Astrocyte (in vitro differentiated cells and primary cell): Measurements from ENCODE around the gene AK5.

ENCODE experiments used
- EZH2 ChIP-seq: IDR thresholded peaks from 2 replicates; pipeline ENCODE4 v1.6.1; 2012; ENCODE audit warnings: mild to moderate bottlenecking, low read length, inconsistent platforms; ENCODE audit not compliant: insufficient read depth
- TF ChIP-seq, protein P1 (sequence below): IDR thresholded peaks from 2 replicates; pipeline ENCODE4 v1.5.1; 2011; ENCODE audit warnings: low read depth, mild to moderate bottlenecking, inconsistent platforms, low read length, moderate library complexity; ENCODE audit not compliant: insufficient read depth

DNA sequence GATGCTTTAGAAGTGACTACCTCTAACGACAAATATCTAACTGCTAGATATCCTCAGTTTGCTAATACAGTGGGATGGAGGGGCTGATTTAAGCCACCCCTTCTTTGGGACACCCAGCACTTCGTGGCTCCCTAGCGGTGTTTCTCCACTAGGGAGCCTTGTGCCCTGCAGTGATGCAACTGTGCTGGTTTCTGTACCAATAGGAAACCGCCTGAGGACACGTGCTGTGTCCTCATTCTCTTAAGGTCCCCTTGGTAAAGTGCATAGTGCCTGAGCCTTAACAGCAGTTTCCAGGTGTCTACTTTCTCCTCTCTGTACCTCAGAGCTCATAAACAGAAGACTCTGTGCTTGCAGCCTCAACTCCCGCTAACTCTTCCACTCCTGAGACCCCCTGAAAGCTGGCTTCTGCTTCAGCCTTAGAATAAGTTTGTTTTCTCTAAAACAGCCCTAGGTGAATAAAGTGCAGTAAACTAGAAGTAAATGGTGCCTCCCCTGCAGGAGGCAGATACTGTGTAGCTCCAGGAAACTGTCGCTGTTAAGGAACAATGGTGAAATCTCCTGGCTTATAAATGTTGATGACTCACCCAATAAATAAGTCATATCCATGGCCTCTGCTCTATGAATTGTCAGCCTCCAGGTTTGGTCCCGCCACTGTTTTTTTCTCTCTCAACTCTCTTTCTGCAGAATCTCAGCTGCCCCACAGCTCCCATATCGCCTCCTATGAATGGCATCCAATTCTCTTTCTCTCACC, 130.4 kb downstream of the AK5 start:
- TF ChIP-seq, protein P1, sequence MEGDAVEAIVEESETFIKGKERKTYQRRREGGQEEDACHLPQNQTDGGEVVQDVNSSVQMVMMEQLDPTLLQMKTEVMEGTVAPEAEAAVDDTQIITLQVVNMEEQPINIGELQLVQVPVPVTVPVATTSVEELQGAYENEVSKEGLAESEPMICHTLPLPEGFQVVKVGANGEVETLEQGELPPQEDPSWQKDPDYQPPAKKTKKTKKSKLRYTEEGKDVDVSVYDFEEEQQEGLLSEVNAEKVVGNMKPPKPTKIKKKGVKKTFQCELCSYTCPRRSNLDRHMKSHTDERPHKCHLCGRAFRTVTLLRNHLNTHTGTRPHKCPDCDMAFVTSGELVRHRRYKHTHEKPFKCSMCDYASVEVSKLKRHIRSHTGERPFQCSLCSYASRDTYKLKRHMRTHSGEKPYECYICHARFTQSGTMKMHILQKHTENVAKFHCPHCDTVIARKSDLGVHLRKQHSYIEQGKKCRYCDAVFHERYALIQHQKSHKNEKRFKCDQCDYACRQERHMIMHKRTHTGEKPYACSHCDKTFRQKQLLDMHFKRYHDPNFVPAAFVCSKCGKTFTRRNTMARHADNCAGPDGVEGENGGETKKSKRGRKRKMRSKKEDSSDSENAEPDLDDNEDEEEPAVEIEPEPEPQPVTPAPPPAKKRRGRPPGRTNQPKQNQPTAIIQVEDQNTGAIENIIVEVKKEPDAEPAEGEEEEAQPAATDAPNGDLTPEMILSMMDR = no peak
- TF ChIP-seq EZH2 = no peak
